Kidney (tissue), 14 donors: Measurements from ENCODE around the gene PLA2G4D. TPM values are rescaled to one million over a fixed set of nuclear protein-coding genes. Genes with fewer than 3 reads are reported as not detected.

Experiments
- DNase-seq, 5 donors: peaks; one replicate each; pipeline ENCODE4 v3.0.0-alpha.2; 2013 to 2020
- FAIRE-seq: peaks from 2 replicates; lab custom pipeline; 2012; peaks lifted over from hg19 to GRCh38; lab: Jason Lieb, UNC
- H3K27ac ChIP-seq, 2 donors: one replicate each; pipeline ENCODE4 v1.7.0; 2013; ENCODE audit warnings: low read depth in 2 of 2, low read length in 2 of 2, inconsistent platforms in 1 of 2
- H3K27me3 ChIP-seq: one replicate; pipeline ENCODE4 v1.7.1; 2013; ENCODE audit warnings: low read length, inconsistent platforms; ENCODE audit not compliant: control insufficient read depth, insufficient read depth
- H3K36me3 ChIP-seq, 3 donors: one replicate each; pipeline versions ENCODE4 v1.7.0 to v1.7.1; 2013; ENCODE audit warnings: low read length in 3 of 3, control low read depth in 1 of 3, inconsistent platforms in 1 of 3; ENCODE audit not compliant: insufficient read depth in 3 of 3, control insufficient read depth in 2 of 3
- H3K4me1 ChIP-seq, 3 donors: one replicate each; pipeline versions ENCODE4 v1.7.0 to v1.7.1; 2013; ENCODE audit warnings: low read length in 3 of 3, inconsistent platforms in 1 of 3, low read depth in 1 of 3; ENCODE audit not compliant: control insufficient read depth in 2 of 3, insufficient read depth in 2 of 3
- H3K4me3 ChIP-seq, 3 donors: one replicate each; pipeline versions ENCODE4 v1.7.0 to v1.8.1; 2013; ENCODE audit warnings: low read length in 3 of 3, control low read depth in 1 of 3, inconsistent platforms in 1 of 3
- H3K9ac ChIP-seq, 3 donors: one replicate each; pipeline versions ENCODE4 v1.7.0 to v1.7.1; 2013; ENCODE audit warnings: low read length in 3 of 3, control low read depth in 1 of 3, inconsistent platforms in 1 of 3
- H3K9me3 ChIP-seq, 3 donors: one replicate each; pipeline versions ENCODE4 v1.7.0 to v1.7.1; 2013; ENCODE audit warnings: low read length in 3 of 3, control low read depth in 1 of 3, inconsistent platforms in 1 of 3; ENCODE audit not compliant: control insufficient read depth in 2 of 3, insufficient read depth in 1 of 3
- intact Hi-C: fragments of 100-400 bp; cut with DNase I; formaldehyde crosslinking; loops from one replicate; pipeline ENCODE4 v1.11.1; 2022
- polyA plus RNA-seq: library from polyadenylated mRNA; stranded (reverse); fragments of 350-450 nt; fragmentation: Illumina TruSeq; extraction: RNeasy Lipid Tissue Mini Kit (QIAGEN cat#74804); gene quantifications from one replicate; pipeline ENCODE4 v1.2.3, GENCODE V29; 2014; ENCODE audit warnings: low read depth, low replicate concordance; ENCODE audit not compliant: insufficient read depth
- total RNA-seq: library from RNA; stranded (reverse); fragmentation: NEBNext Ultra II Directional; extraction: Animal tissue kit (Norgen Biotek cat#: 25700); gene quantifications from one replicate; pipeline ENCODE4 v1.2.1, GENCODE V29; 2021
- TF ChIP-seq, protein P1 (sequence below): IDR thresholded peaks from 3 replicates; pipeline ENCODE4 v1.5.1; 2012; ENCODE audit warnings: mild to moderate bottlenecking, moderate library complexity, borderline replicate concordance; ENCODE audit not compliant: insufficient read depth; ENCODE audit errors: extremely low read depth
- donor health status: control.
- donor health status: control.
- donor health status: control.
- donor health status: control.
- donor health status: control.
- donor health status: DM: yes; HTN: yes; CAD: no.
- donor health status: Normal renal cell carcinoma (clear cell type).

PLA2G4D gene
- total and polyA plus RNA-seq, 2 donors from 2014 or later = not detected

DNA sequence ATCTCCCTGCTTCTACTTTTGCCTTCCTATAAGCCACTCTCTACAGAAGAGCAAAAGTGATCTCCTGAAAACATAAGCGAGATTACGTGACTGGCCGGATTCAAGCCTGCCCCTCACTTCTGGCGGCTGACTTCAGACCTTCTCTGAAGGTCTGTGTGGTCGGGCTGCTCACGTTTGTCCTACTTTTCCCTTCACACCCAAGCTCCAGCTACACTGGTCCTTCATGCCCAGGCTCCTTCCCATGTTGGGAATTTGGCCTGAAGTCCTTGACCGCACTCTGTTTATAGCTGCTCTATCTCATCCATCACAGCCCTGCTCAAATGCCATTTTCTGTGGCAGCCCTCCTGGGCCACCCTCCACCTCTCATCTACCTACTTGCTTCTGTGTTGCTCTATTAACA, 66.8 kb downstream of the PLA2G4D start:
- no peaks in the 10 kb centered on the region for H3K4me1 ChIP-seq
- no peaks in the 10 kb centered on the region for H3K27me3 ChIP-seq
- intact Hi-C loops = no loop called here
- peaks cover 0 to 2% (median 0%) of the 10 kb centered on the region in 3 donors for H3K9me3 ChIP-seq
- DNase-seq (no peak), FAIRE-seq (no peak)
- TF ChIP-seq, protein P1, sequence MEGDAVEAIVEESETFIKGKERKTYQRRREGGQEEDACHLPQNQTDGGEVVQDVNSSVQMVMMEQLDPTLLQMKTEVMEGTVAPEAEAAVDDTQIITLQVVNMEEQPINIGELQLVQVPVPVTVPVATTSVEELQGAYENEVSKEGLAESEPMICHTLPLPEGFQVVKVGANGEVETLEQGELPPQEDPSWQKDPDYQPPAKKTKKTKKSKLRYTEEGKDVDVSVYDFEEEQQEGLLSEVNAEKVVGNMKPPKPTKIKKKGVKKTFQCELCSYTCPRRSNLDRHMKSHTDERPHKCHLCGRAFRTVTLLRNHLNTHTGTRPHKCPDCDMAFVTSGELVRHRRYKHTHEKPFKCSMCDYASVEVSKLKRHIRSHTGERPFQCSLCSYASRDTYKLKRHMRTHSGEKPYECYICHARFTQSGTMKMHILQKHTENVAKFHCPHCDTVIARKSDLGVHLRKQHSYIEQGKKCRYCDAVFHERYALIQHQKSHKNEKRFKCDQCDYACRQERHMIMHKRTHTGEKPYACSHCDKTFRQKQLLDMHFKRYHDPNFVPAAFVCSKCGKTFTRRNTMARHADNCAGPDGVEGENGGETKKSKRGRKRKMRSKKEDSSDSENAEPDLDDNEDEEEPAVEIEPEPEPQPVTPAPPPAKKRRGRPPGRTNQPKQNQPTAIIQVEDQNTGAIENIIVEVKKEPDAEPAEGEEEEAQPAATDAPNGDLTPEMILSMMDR = no peak
- H3K27ac ChIP-seq = no peak overlapping the region
- no peak overlapping the region for H3K9ac ChIP-seq
- no peak overlapping the region for H3K4me3 ChIP-seq
- H3K36me3 ChIP-seq = no peaks in the 10 kb centered on the region

DNA sequence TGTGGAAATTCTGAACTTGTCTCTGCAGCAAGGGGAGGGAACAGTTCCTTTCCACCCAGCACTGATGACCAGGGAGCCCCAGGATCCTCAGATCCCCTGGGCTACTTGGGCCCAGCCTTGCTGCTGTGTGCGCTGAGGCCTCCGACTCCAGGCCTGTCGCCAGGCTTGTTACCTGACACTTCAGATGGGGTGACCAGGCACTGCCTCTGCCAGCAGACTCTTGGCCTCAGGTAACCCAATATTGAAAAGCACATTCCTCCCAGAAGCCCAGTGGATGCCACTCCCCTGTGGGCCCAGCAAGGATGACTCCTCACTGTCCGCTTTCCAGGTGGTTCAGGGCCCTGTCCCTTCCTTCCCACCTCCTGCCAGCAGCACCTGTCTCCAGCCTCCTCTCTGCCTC, 70.1 kb downstream of the PLA2G4D start:
- DNase-seq (no peak), FAIRE-seq (no peak)
- no peak overlapping the region for H3K9ac ChIP-seq
- no peak overlapping the region for H3K4me3 ChIP-seq
- H3K27me3 ChIP-seq = no peaks in the 10 kb centered on the region
- no peak overlapping the region for H3K27ac ChIP-seq
- H3K36me3 ChIP-seq = no peaks in the 10 kb centered on the region
- peaks cover 0 to 2% (median 0%) of the 10 kb centered on the region in 3 donors for H3K9me3 ChIP-seq
- intact Hi-C loops = no loop called here
- TF ChIP-seq, protein P1 = no peak
- no peaks in the 10 kb centered on the region for H3K4me1 ChIP-seq

DNA sequence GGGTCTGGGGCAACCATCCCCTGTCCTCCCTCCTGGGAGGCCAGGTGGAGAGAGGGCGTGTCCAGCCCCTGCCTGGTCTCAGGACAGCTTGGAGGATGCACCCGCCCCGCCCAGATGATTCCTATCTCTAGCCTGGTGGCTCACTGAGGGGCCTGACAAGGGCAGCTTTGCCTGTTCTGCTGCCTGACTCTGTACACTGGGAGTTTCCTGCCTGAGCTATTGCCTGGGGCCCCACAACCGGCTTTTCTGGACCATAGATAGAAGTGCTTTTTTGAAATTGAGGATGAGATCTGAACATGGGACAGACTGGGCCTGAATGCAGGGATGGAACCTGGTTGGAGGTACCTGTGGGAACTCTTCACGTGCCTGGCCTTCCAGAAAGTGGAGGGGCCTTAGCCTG, 72.8 kb downstream of the PLA2G4D start:
- intact Hi-C loops = no loop called here
- Histone ChIP-seq H3K4me1 (no peaks in the 10 kb centered on the region), H3K27me3 (no peaks in the 10 kb centered on the region), H3K27ac (no peak overlapping the region), H3K4me3 (no peak overlapping the region), H3K9me3 (peaks cover 0 to 2% (median 0%) of the 10 kb centered on the region in 3 donors), H3K9ac (no peak overlapping the region), H3K36me3 (no peaks in the 10 kb centered on the region)
- no peak for DNase-seq
- no peak for FAIRE-seq
- TF ChIP-seq, protein P1 = no peak

DNA sequence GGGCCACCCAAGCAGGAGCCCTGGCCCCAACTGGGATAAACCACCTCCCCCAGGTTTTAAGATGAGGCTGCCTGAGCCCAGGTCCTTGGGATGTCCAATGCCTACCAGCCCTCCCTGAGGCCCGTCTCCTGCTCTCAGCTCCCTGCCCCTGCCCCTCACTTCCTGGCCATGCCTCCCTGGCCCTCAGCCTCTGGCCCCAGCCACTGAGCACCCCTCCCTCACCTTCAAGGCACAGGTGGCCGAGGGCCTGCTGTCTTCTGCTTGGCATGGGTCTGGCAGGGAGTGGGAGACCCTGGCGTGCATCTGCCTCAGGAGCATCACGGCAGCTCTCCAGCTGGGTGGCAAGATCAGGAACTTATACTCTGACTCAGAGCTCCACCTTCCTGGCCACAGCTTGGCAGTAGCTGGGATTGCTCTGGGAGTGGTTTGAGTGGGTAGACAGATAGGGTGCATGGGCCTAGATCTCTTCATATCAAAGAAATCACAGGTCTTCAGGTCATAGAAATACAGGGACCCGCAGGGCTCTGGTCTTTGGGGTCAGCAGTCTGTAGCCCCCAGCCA, 73.6 kb downstream of the PLA2G4D start, which contains the start of gene PLA2G4E:
Gene PLA2G4E (minus strand): TSS at position 330 of the 561 bp plus-strand sequence. CDS start 12 bp downstream, at position 318.
- DNase-seq (no peak), FAIRE-seq (no peak)
- no peak within 1 kb of the TSS for H3K4me3 ChIP-seq
- no peaks in the 10 kb centered on the region for H3K36me3 ChIP-seq
- peaks cover 0 to 2% (median 0%) of the 10 kb centered on the region in 3 donors for H3K9me3 ChIP-seq
- no peak within 1 kb of the TSS for H3K9ac ChIP-seq
- intact Hi-C loops = no loop called here
- no peaks in the 10 kb centered on the region for H3K27me3 ChIP-seq
- no peaks in the 10 kb centered on the region for H3K4me1 ChIP-seq
- TF ChIP-seq, protein P1 = no peak
- H3K27ac ChIP-seq = no peak within 1 kb of the TSS
